AG04449 (cell line): Measurements from ENCODE around the gene RNF220.

ENCODE experiments used
- CTCF ChIA-PET: fragments of 350-600 bp; formaldehyde crosslinking; extraction: SDS; loops from one replicate; lab custom pipeline; 2021; ENCODE audit warnings: antibody characterized with exemption; lab: Yijun Ruan, JAX
- POLR2A ChIA-PET: fragments of 400-600, 350-600 bp; formaldehyde crosslinking; extraction: SDS; loops from one replicate; lab custom pipeline; 2020; ENCODE audit warnings: antibody characterized with exemption, inconsistent platforms; lab: Yijun Ruan, JAX
- DNase-seq: peaks from one replicate; pipeline ENCODE4 v3.0.0-alpha.2; 2010; ENCODE audit warnings: low read depth, low spot score
- H3K4me3 ChIP-seq: 2 replicates; pipeline ENCODE4 v1.5.1; 2011; ENCODE audit warnings: low read depth, mild to moderate bottlenecking, control low read depth, low read length
- CTCF ChIP-seq: IDR thresholded peaks from one replicate; pipeline ENCODE4 v1.5.1; 2011; ENCODE audit warnings: mild to moderate bottlenecking, moderate library complexity, low read length, control low read depth, inconsistent platforms; ENCODE audit not compliant: insufficient read depth; ENCODE audit errors: missing control alignments

RNF220 gene

DNA sequence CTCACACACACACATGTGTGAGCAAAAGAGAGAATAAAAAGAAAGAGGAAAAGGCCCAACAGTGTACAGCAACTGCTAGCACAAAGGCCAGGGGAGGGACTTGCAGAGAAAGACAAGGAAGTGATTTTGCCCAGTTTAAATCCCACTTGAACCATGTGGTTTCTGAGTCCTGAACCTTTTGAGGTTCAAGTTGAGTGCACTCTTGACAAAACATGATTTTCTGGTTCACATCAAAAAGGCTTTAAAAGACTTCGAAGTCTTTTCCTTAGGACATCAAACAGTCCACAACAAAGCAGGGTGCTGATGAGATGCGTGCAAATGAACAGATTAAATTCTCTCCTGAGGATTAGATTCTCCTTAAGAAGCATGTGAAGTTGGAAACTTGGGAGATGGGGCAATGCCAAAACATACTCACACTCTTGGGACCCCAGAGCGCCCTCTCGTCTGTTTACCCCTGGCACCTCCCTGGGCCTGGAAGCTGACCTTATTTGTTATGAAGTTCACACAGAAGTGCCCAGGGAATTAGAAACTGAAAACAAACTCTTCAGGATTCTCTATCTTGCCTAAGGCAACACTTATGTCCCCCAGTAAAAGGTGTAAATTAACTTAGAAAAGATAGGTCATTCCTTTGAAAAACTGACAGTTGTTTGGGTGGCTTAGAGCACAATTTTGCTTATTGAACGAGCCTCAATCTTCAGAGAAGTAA is 31.5 kb downstream of the RNF220 start:
- CTCF ChIA-PET: interaction anchor here (1.1 kb wide), 1 partner anchor 58 kb away, joined by 3 read pairs; no protein-coding TSS in a partner anchor
- TF ChIP-seq CTCF: no peak
- POLR2A ChIA-PET: interaction anchor here (0.6 kb wide), 1 partner anchor 10 kb away, joined by 3 read pairs; no protein-coding TSS in a partner anchor
- DNase-seq: no peak
- no peak overlapping the region for H3K4me3 ChIP-seq

GRCh38 chr1:44437107-44437716 is 32.2 kb downstream of the RNF220 start:
- no peak overlapping the region for H3K4me3 ChIP-seq
- DNase-seq: no peak
- no peak for TF ChIP-seq CTCF
- ChIA-PET POLR2A (no interaction called here), CTCF (no interaction called here)

GRCh38 chr1:44442791-44443190 is 37.7 kb downstream of the RNF220 start:
- POLR2A ChIA-PET: no interaction called here
- TF ChIP-seq CTCF: no peak
- CTCF ChIA-PET: no interaction called here
- no peak overlapping the region for H3K4me3 ChIP-seq
- no peak for DNase-seq

- CTCF ChIA-PET: no interaction called here
- H3K4me3 ChIP-seq: no peak overlapping the region
- no peak for TF ChIP-seq CTCF
- no peak for DNase-seq
- POLR2A ChIA-PET: no interaction called here
Measured at GRCh38 chr1:44447051-44447810, 42.2 kb downstream of the RNF220 start.

GRCh38 chr1:44453798-44454349 is 48.8 kb downstream of the RNF220 start:
- POLR2A ChIA-PET: no interaction called here
- CTCF ChIA-PET: no interaction called here
- DNase-seq: no peak
- no peak overlapping the region for H3K4me3 ChIP-seq
- TF ChIP-seq CTCF: no peak

- ChIA-PET POLR2A (no interaction called here), CTCF (no interaction called here)
- H3K4me3 ChIP-seq: no peak overlapping the region
- no peak for TF ChIP-seq CTCF
- DNase-seq: no peak
Measured at GRCh38 chr1:44454704-44455103, 49.6 kb downstream of the RNF220 start.
